Hepatocyte (in vitro differentiated cells): ENCODE results near the gene PHACTR1. TPM values are rescaled to one million over a fixed set of nuclear protein-coding genes. Genes with fewer than 3 reads are reported as not detected.

Experiments used
- DNase-seq: peaks from one replicate; pipeline ENCODE4 v3.0.0-alpha.2; 2016; ENCODE audit warnings: low spot score
- H2AFZ ChIP-seq: fragments of 200-600 bp; sonication (generic); 2 replicates; pipeline ENCODE4 v1.6.0; 2016; ENCODE audit warnings: antibody characterized with exemption, mild to moderate bottlenecking
- H3K27ac ChIP-seq: fragments of 200-600 bp; sonication (generic); 2 replicates; pipeline ENCODE4 v1.5.1; 2016; ENCODE audit warnings: mild to moderate bottlenecking
- H3K27me3 ChIP-seq: fragments of 200-600 bp; sonication (generic); 2 replicates; pipeline ENCODE4 v1.6.1; 2016
- H3K36me3 ChIP-seq: fragments of 200-600 bp; sonication (generic); replicated peaks from 2 replicates; pipeline ENCODE4 v1.5.1; 2016; ENCODE audit warnings: low read depth; ENCODE audit not compliant: insufficient read depth
- H3K4me1 ChIP-seq: fragments of 200-600 bp; sonication (generic); 2 replicates; pipeline ENCODE4 v1.5.1; 2016; ENCODE audit warnings: mild to moderate bottlenecking, moderate library complexity; ENCODE audit not compliant: insufficient read depth
- H3K4me2 ChIP-seq: fragments of 200-600 bp; sonication (generic); 2 replicates; pipeline ENCODE4 v1.6.0; 2016
- H3K4me3 ChIP-seq: fragments of 200-600 bp; sonication (generic); 2 replicates; pipeline ENCODE4 v1.5.1; 2016; ENCODE audit warnings: mild to moderate bottlenecking
- H3K79me2 ChIP-seq: fragments of 200-600 bp; sonication (generic); 2 replicates; pipeline ENCODE4 v1.6.0; 2017; ENCODE audit warnings: mild to moderate bottlenecking
- H3K9me2 ChIP-seq: fragments of 200-600 bp; sonication (generic); replicated peaks from 2 replicates; pipeline ENCODE4 v1.6.0; 2017; ENCODE audit warnings: mild to moderate bottlenecking; ENCODE audit not compliant: insufficient read depth
- H3K9me3 ChIP-seq: fragments of 200-600 bp; sonication (generic); 2 replicates; pipeline ENCODE4 v1.5.1; 2016; ENCODE audit warnings: low read depth, mild to moderate bottlenecking
- H4K20me1 ChIP-seq: fragments of 200-600 bp; sonication (generic); 2 replicates; pipeline ENCODE4 v1.6.0; 2016; ENCODE audit warnings: mild to moderate bottlenecking; ENCODE audit not compliant: insufficient read depth, poor library complexity, severe bottlenecking
- EZH2 ChIP-seq: fragments of 200-600 bp; sonication (generic); IDR thresholded peaks from 2 replicates; pipeline ENCODE4 v1.6.1; 2016; ENCODE audit warnings: antibody characterized with exemption, mild to moderate bottlenecking, borderline replicate concordance
- EZH2phosphoT487 ChIP-seq: fragments of 200-600 bp; sonication (generic); IDR thresholded peaks from one replicate; pipeline ENCODE4 v1.6.1; 2018; ENCODE audit warnings: antibody characterized with exemption, mild to moderate bottlenecking, low read depth, moderate library complexity; ENCODE audit not compliant: unreplicated experiment, severe bottlenecking
- WGBS: methylation state at CpG from one replicate; pipeline ENCODE4 v1.1.6; 2016; ENCODE audit warnings: low lambda C conversion rate; ENCODE audit errors: missing lambda C conversion rate; 5-methylcytosine and 5-hydroxymethylcytosine counted together
- polyA plus RNA-seq: library from polyadenylated mRNA; unstranded; fragments of >200 nt; fragmentation: Nextera tagmentation; extraction: Ambion mirVana; gene quantifications from 2 replicates; pipeline ENCODE4 v1.2.1, GENCODE V29; 2016
- total RNA-seq: library from RNA; depleted of rRNA; stranded (reverse); fragments of >200 nt; gene quantifications from 2 replicates; pipeline ENCODE4 v1.2.3, GENCODE V29; 2014
- TF ChIP-seq, protein P1 (sequence below): fragments of 200-600 bp; sonication (generic); IDR thresholded peaks from 2 replicates; pipeline ENCODE4 v1.5.1; 2016; ENCODE audit warnings: antibody characterized with exemption, mild to moderate bottlenecking; ENCODE audit not compliant: poor library complexity

Gene PHACTR1
- total and polyA plus RNA-seq, 2 experiments from 2014 or later = 3.0 to 4.3 TPM

DNA sequence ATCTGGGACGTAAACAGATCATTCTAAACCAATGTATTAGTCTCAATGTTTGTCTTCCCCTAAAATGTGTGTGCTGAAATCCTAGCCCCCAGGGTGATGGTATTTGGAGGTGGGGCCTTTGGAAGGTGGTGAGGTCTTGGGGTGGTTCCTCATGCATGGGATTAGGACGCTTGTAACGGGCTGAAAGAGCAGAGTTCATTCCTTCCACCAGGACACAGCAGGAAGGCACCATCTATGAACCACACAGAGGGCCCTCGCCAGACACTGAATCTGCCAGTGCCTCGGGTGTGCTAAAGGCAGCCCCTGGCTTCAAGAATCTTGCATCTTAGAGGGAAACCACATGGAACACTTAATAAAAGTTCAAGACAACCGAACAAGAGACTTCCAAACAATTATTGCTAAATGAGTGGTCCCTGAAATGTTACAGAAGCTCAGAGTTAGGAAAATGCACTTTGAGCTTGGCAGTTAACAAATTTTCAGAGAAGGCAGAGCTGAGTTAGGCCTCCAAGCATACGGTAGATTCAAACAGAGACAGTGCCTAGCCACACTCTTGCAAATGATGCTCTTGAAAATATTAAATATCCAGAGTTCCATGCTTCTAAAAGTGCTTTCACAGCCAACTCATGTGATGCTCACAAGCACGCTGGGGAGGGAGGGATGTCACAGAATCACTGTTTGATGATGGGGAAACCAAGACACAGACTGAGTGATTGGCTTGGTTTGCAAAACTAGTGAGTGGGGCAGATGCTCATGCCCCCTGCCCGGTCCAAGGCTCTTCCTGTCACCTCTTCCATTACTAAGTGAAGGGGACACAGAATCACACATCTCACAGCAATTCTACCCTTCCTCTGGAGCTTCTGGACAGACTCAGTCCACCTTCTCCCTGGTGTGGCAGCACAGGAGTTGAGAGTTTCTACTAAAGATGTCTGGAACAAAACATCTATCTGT is 584.4 kb downstream of the PHACTR1 start:
- Histone ChIP-seq H2AFZ (no peak overlapping the region), H3K9me2 (no peaks in the 10 kb centered on the region), H3K79me2 (no peaks in the 10 kb centered on the region), H3K27me3 (no peaks in the 10 kb centered on the region), H3K27ac (no peak overlapping the region), H3K36me3 (no peaks in the 10 kb centered on the region), H4K20me1 (no peaks in the 10 kb centered on the region), H3K4me3 (no peak overlapping the region), H3K4me1 (no peaks in the 10 kb centered on the region), H3K4me2 (no peak overlapping the region), H3K9me3 (no peaks in the 10 kb centered on the region)
- DNase-seq = no peak
- TF ChIP-seq EZH2 (no peak), EZH2phosphoT487 (no peak)
- TF ChIP-seq, protein P1, sequence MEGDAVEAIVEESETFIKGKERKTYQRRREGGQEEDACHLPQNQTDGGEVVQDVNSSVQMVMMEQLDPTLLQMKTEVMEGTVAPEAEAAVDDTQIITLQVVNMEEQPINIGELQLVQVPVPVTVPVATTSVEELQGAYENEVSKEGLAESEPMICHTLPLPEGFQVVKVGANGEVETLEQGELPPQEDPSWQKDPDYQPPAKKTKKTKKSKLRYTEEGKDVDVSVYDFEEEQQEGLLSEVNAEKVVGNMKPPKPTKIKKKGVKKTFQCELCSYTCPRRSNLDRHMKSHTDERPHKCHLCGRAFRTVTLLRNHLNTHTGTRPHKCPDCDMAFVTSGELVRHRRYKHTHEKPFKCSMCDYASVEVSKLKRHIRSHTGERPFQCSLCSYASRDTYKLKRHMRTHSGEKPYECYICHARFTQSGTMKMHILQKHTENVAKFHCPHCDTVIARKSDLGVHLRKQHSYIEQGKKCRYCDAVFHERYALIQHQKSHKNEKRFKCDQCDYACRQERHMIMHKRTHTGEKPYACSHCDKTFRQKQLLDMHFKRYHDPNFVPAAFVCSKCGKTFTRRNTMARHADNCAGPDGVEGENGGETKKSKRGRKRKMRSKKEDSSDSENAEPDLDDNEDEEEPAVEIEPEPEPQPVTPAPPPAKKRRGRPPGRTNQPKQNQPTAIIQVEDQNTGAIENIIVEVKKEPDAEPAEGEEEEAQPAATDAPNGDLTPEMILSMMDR = no peak
- 83% methylated on average over 9 of the region's 9 CpGs for WGBS

DNA sequence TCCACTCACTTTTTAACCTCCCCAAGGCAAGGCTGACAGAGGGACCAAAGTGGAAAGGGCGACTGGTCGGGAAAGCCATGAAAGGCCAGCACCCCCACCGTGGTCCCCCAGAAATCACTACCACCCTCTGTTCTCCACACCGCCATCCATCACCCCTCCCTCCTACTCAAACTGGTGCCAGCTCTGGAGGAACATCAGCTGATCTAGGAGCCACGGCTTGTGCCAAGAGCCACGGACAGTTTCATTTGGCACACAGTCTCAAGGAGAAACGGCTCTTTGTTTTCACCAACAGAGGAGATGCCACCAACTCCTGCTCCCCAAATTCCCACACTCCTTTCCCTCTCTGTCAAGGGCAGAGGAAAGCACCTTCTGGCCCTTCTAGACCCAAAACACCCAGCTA is 585.7 kb downstream of the PHACTR1 start:
- H3K4me3 ChIP-seq = no peak overlapping the region
- 98% methylated on average over 7 of the region's 7 CpGs for WGBS
- no peaks in the 10 kb centered on the region for H3K36me3 ChIP-seq
- H3K4me2 ChIP-seq = no peak overlapping the region
- H2AFZ ChIP-seq = no peak overlapping the region
- H3K9me3 ChIP-seq = no peaks in the 10 kb centered on the region
- H3K9me2 ChIP-seq = no peaks in the 10 kb centered on the region
- TF ChIP-seq EZH2phosphoT487 (no peak), EZH2 (no peak)
- TF ChIP-seq, protein P1 = no peak
- peak overlapping the region; percentile 74 for H3K27ac ChIP-seq
- H3K27me3 ChIP-seq = no peaks in the 10 kb centered on the region
- no peaks in the 10 kb centered on the region for H4K20me1 ChIP-seq
- no peaks in the 10 kb centered on the region for H3K4me1 ChIP-seq
- no peaks in the 10 kb centered on the region for H3K79me2 ChIP-seq
- DNase-seq = no peak

DNA sequence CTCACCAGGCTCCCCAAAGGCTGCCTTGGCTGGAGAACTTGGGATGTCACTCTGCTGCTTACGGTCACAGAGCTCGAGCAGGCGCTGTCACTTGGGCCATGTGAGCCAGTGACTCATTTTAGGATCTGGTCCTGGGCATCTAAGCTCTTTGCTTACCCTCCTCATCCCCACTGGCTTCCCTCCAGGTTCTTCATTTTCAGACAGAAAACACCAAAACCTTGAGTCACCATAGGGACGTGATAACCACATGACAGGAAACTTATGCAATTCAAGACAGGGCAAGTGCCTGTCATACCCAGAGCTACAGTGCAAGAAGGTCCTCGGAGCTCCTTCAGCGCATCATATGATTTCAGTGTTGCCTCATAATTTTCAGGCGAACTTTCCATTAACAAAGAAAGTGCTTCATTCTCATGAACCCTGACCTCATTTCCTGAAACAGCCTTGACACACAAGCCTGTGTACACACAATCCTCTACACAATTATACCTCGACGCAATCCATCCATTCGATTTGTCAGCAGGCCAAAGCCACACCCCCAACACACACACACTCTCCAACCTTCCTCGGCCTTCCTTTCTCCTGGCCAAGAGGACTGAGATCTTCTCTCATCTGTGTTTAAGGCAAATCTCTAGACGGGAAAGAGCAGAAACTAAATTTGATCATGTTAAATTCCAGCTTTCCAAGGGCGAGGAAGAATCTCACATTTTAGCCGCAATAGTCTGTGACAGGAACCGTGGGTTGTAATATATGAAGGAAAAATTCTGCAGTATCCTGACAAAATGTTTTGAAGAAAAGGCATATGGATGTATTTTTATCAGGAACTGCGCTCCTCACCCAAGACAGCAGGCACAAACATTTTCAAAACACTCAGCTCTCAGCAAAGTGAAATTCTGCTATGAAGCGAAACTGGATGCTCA is 586.4 kb downstream of the PHACTR1 start:
- peak overlapping the region; percentile 11 for H3K4me2 ChIP-seq

More for the DNA sequence above, 586.4 kb downstream of the PHACTR1 start:
- Histone ChIP-seq H4K20me1 (no peaks in the 10 kb centered on the region), H2AFZ (no peak overlapping the region), H3K9me2 (no peaks in the 10 kb centered on the region), H3K9me3 (no peaks in the 10 kb centered on the region), H3K27ac (peak overlapping the region; percentile 74), H3K27me3 (no peaks in the 10 kb centered on the region), H3K4me1 (no peaks in the 10 kb centered on the region), H3K79me2 (no peaks in the 10 kb centered on the region), H3K36me3 (no peaks in the 10 kb centered on the region), H3K4me3 (no peak overlapping the region)
- peak; percentile 68 for DNase-seq
- WGBS = 79% methylated on average over 17 of the region's 17 CpGs
- no peak for TF ChIP-seq EZH2
- TF ChIP-seq, protein P1 = no peak
- TF ChIP-seq EZH2phosphoT487 = no peak
